K562 (cell line): ENCODE results near the gene AHSG.

Source experiments
- ATF3 ChIP-seq, 2 experiments: fragments of 450-650 bp in 1 of 2; sonication (generic) in 1 of 2; formaldehyde crosslinking in 1 of 2; IDR thresholded peaks in 1 of 2; conservative IDR thresholded peaks in 1 of 2; 2 replicates each; pipeline versions ENCODE4 v1.6.1 to v1.8.1; 2016 to 2023; ENCODE audit warnings: mild to moderate bottlenecking in 2 of 2, moderate library complexity in 2 of 2, inconsistent platforms in 1 of 2, missing genetic modification reagents in 1 of 2
- BACH1 ChIP-seq: fragments of 200-800 bp; sonication (Bioruptor generic); IDR thresholded peaks from 2 replicates; pipeline ENCODE4 v1.6.1; 2016; ENCODE audit warnings: missing genetic modification characterization, missing compliant biosample characterization
- BCLAF1 ChIP-seq, 2 experiments: fragments of 450-650 bp in 1 of 2; IDR thresholded peaks; 2 replicates each; pipeline ENCODE4 v1.6.1; 2011 to 2017; ENCODE audit warnings: low read depth in 2 of 2, antibody characterized with exemption in 1 of 2, borderline replicate concordance in 1 of 2, low read length in 1 of 2, mild to moderate bottlenecking in 1 of 2, mixed read lengths in 1 of 2; ENCODE audit not compliant: control insufficient read depth in 1 of 2
- EP300 ChIP-seq: IDR thresholded peaks from 2 replicates; pipeline ENCODE4 v1.6.1; 2012; ENCODE audit warnings: low read length, improper control_type of control experiment
- ESRRA ChIP-seq: fragments of 450-650 bp; IDR thresholded peaks from 2 replicates; pipeline ENCODE4 v1.6.1; 2014; ENCODE audit warnings: low read depth, mild to moderate bottlenecking, moderate library complexity, borderline replicate concordance
- JUN ChIP-seq, 2 experiments: sonication (generic) in 1 of 2; formaldehyde crosslinking in 1 of 2; IDR thresholded peaks; 2 replicates each; pipeline versions ENCODE4 v1.6.1 to v1.8.0; 2012 to 2022; ENCODE audit warnings: borderline replicate concordance in 2 of 2, mild to moderate bottlenecking in 2 of 2, improper control_type of control experiment in 1 of 2, low read depth in 1 of 2, low read length in 1 of 2, missing genetic modification reagents in 1 of 2
- PATZ1 ChIP-seq: fragments of 250-450 bp; sonication (Bioruptor Pico); IDR thresholded peaks from 2 replicates; pipeline ENCODE4 v1.5.0; 2020; ENCODE audit warnings: mild to moderate bottlenecking, borderline replicate concordance
- PCBP1 ChIP-seq: fragments of 200-400 bp; formaldehyde crosslinking; IDR thresholded peaks from 2 replicates; pipeline ENCODE4 v1.6.1; 2018; ENCODE audit warnings: mild to moderate bottlenecking, low read depth, low read length; ENCODE audit not compliant: poor library complexity, severe bottlenecking
- PKNOX1 ChIP-seq: fragments of 450-650 bp; IDR thresholded peaks from 2 replicates; pipeline ENCODE4 v1.6.1; 2016
- SIN3A ChIP-seq, 2 experiments: fragments of 150-350 bp in 1 of 2; IDR thresholded peaks; 2 replicates each; pipeline ENCODE4 v1.6.1; 2011 to 2016; ENCODE audit warnings: borderline replicate concordance in 2 of 2, low read depth in 2 of 2, low read length in 2 of 2, mild to moderate bottlenecking in 2 of 2, moderate library complexity in 2 of 2; ENCODE audit not compliant: control insufficient read depth in 1 of 2
- SNIP1 ChIP-seq: fragments of 450-650 bp; IDR thresholded peaks from 2 replicates; pipeline ENCODE4 v1.7.1; 2017; ENCODE audit warnings: low read depth, mild to moderate bottlenecking
- U2AF1 ChIP-seq: fragments of 200-400 bp; formaldehyde crosslinking; optimal IDR thresholded peaks from 2 replicates; pipeline ENCODE3; 2017; ENCODE audit warnings: mild to moderate bottlenecking, low read depth, low read length, moderate library complexity
- ZBTB1 ChIP-seq: sonication (generic); formaldehyde crosslinking; IDR thresholded peaks from 2 replicates; pipeline ENCODE4 v1.8.1; 2023; ENCODE audit warnings: missing genetic modification reagents, low read depth, mild to moderate bottlenecking, borderline replicate concordance

- no peak for TF ChIP-seq BACH1 (tag)
- no peak for TF ChIP-seq PCBP1
- no peak for TF ChIP-seq SNIP1
- TF ChIP-seq EP300 = no peak
- TF ChIP-seq ZBTB1 (CRISPR knock-in tag) = no peak
- TF ChIP-seq U2AF1 = no peak
- no peak for TF ChIP-seq PATZ1 (CRISPR knock-in tag)
- TF ChIP-seq BCLAF1 (IDR thresholded peaks at IDR 0.05; ENCODE audit: borderline replicate concordance in 1 of 2, control insufficient read depth in 1 of 2, low read depth in 2 of 2, low read length in 1 of 2) = no peak
- no peak for TF ChIP-seq ATF3 (IDR thresholded peaks at IDR 0.05)
- TF ChIP-seq ATF3 (CRISPR knock-in tag; conservative IDR thresholded peaks at IDR 0.05) = no peak
- TF ChIP-seq SIN3A (IDR thresholded peaks at IDR 0.05; ENCODE audit: borderline replicate concordance in 2 of 2, control insufficient read depth in 1 of 2, low read depth in 2 of 2, low read length in 2 of 2) = no peak
- no peak for TF ChIP-seq PKNOX1
- no peak for TF ChIP-seq ESRRA
- TF ChIP-seq JUN (IDR thresholded peaks at IDR 0.05; ENCODE audit: borderline replicate concordance, low read depth, low read length) = no peak
- no peak for TF ChIP-seq JUN (CRISPR knock-in tag; IDR thresholded peaks at IDR 0.05; ENCODE audit: borderline replicate concordance)
These were observed 11.7 kb downstream of the AHSG start for GRCh38 chr3:186624598-186624997.
